Activated B cell treated with CpG ODN at 0.5 μM for 24 hours (primary cell): Measurements from ENCODE around the gene TNF. TPM values are rescaled to one million over a fixed set of nuclear protein-coding genes. Genes with fewer than 3 reads are reported as not detected.

Source experiments
- ATAC-seq: fragments of 200-7000 bp; cut with Tn5 transposase; one replicate; pipeline ENCODE4 v1.10.0; 2021; ENCODE audit warnings: low read depth, mild to moderate bottlenecking, moderate library complexity
- CTCF ChIA-PET: fragments of 350-600 bp; sonication (Branson Sonifier 250); formaldehyde crosslinking; loops from one replicate; lab custom pipeline; 2021; ENCODE audit warnings: antibody characterized with exemption; lab: Charles Lee
- POLR2A ChIA-PET: fragments of 350-600 bp; sonication (Branson Sonifier 250); formaldehyde crosslinking; loops from one replicate; lab custom pipeline; 2021; ENCODE audit warnings: antibody characterized with exemption; lab: Charles Lee
- DNase-seq: peaks from one replicate; pipeline ENCODE4 v3.0.0; 2022
- H3K27ac Mint-ChIP-seq: one replicate; pipeline ENCODE4 v1.8.0; 2020; ENCODE audit warnings: mixed read lengths
- H3K27me3 Mint-ChIP-seq: one replicate; pipeline ENCODE4 v1.8.0; 2021; ENCODE audit warnings: mixed read lengths
- H3K36me3 Mint-ChIP-seq: one replicate; pipeline ENCODE4 v1.8.0; 2021; ENCODE audit warnings: low read depth, mixed read lengths
- H3K4me1 Mint-ChIP-seq: one replicate; pipeline ENCODE4 v1.8.0; 2021; ENCODE audit warnings: mixed read lengths
- H3K4me3 Mint-ChIP-seq: one replicate; pipeline ENCODE4 v1.8.0; 2020; ENCODE audit warnings: mild to moderate bottlenecking, mixed read lengths
- H3K9me3 Mint-ChIP-seq: one replicate; pipeline ENCODE4 v1.8.0; 2020; ENCODE audit warnings: mixed read lengths
- intact Hi-C: fragments of 100-400 bp; cut with micrococcal nuclease; formaldehyde crosslinking; loops from one replicate; pipeline ENCODE4 v1.15.1; 2024
- total RNA-seq: library from RNA; stranded (reverse); gene quantifications from 2 replicates; pipeline ENCODE4 v1.2.3, GENCODE V29; 2022
- TF ChIP-seq, protein P1 (sequence below): fragments of 200-600 bp; IDR thresholded peaks from one replicate; pipeline ENCODE4 v1.8.0; 2022; ENCODE audit warnings: antibody characterized with exemption, mild to moderate bottlenecking

Gene TNF
- total RNA-seq, 1 donor from 2014 or later, result 139 TPM

DNA sequence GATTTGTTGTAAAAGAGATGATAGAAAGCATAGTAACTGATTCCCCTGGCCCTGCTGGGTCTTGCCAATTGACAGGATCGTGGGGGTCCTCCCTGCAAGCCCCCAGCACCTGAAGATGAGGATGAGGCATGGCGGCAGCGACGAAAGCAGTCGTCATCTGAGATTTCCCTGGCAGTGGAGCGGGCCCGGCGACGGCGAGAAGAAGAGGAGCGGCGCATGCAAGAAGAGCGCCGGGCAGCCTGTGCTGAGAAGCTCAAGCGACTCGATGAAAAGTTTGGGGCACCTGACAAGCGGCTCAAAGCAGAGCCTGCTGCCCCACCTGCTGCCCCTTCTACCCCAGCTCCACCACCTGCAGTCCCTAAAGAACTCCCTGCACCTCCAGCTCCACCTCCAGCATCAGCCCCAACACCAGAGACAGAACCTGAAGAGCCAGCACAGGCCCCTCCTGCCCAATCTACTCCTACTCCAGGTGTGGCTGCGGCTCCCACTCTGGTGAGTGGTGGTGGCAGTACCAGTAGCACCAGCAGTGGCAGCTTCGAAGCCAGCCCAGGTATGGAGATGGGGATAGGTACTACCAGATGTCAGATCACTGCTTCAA, 52.4 kb downstream of the TNF start:
- DNase-seq (no peak), ATAC-seq (no peak)
- ChIA-PET CTCF (no interaction called here), POLR2A (interaction anchor here (0.5 kb wide), 1 partner anchor 43 kb away, joined by 4 read pairs; no protein-coding TSS in a partner anchor)
- Mint-ChIP-seq H3K27me3 (no peaks in the 10 kb centered on the region), H3K4me3 (no peak overlapping the region), H3K27ac (no peak overlapping the region), H3K4me1 (peaks cover under 1% of the 10 kb centered on the region), H3K9me3 (no peaks in the 10 kb centered on the region), H3K36me3 (peaks cover 93% of the 10 kb centered on the region)
- intact Hi-C loops, result no loop called here
- TF ChIP-seq, protein P1, sequence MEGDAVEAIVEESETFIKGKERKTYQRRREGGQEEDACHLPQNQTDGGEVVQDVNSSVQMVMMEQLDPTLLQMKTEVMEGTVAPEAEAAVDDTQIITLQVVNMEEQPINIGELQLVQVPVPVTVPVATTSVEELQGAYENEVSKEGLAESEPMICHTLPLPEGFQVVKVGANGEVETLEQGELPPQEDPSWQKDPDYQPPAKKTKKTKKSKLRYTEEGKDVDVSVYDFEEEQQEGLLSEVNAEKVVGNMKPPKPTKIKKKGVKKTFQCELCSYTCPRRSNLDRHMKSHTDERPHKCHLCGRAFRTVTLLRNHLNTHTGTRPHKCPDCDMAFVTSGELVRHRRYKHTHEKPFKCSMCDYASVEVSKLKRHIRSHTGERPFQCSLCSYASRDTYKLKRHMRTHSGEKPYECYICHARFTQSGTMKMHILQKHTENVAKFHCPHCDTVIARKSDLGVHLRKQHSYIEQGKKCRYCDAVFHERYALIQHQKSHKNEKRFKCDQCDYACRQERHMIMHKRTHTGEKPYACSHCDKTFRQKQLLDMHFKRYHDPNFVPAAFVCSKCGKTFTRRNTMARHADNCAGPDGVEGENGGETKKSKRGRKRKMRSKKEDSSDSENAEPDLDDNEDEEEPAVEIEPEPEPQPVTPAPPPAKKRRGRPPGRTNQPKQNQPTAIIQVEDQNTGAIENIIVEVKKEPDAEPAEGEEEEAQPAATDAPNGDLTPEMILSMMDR, result no peak

Other genes with a start within 250 kb of the TNF start
- gene HLA-B, start 218.4 kb upstream of the TNF start, total RNA-seq, result 3,667 and 3,668 TPM in 2 replicates
- gene MICA, start 172.0 kb upstream of the TNF start, total RNA-seq, result 8.9 and 9.0 TPM in 2 replicates
- 17.2 and 17.6 TPM in 2 replicates for gene MICB, start 77.4 kb upstream of the TNF start, total RNA-seq
- gene MCCD1, start 46.6 kb upstream of the TNF start, total RNA-seq, result not detected in 2 replicates
- gene DDX39B, start 33.6 kb upstream of the TNF start, total RNA-seq, result 431 and 484 TPM in 2 replicates
- gene ATP6V1G2, start 29.0 kb upstream of the TNF start, total RNA-seq, result 1.9 and 3.2 TPM in 2 replicates
- gene NFKBIL1, start 28.0 kb upstream of the TNF start, total RNA-seq, result 11.7 and 16.7 TPM in 2 replicates
- 60.4 and 66.0 TPM in 2 replicates for gene LTA, start 3.3 kb upstream of the TNF start, total RNA-seq
- gene LTB, start 6.9 kb downstream of the TNF start, total RNA-seq, result 155 and 177 TPM in 2 replicates
- gene LST1, start 10.7 kb downstream of the TNF start, total RNA-seq, result 7.8 and 8.4 TPM in 2 replicates
- gene NCR3, start 17.4 kb downstream of the TNF start, total RNA-seq, result 10.0 and 11.2 TPM in 2 replicates
- gene AIF1, start 39.7 kb downstream of the TNF start, total RNA-seq, result 1.4 and 2.0 TPM in 2 replicates
- gene PRRC2A, start 45.1 kb downstream of the TNF start, total RNA-seq, result 246 and 283 TPM in 2 replicates
- 309 and 327 TPM in 2 replicates for gene BAG6, start 77.1 kb downstream of the TNF start, total RNA-seq
- gene APOM, start 80.3 kb downstream of the TNF start, total RNA-seq, result 2.2 and 2.4 TPM in 2 replicates
- gene C6orf47, start 85.2 kb downstream of the TNF start, total RNA-seq, result 29.0 and 29.3 TPM in 2 replicates
- 23.0 and 24.2 TPM in 2 replicates for gene GPANK1, start 89.4 kb downstream of the TNF start, total RNA-seq
- 190 and 191 TPM in 2 replicates for gene CSNK2B, start 90.5 kb downstream of the TNF start, total RNA-seq
- gene LY6G5B, start 94.4 kb downstream of the TNF start, total RNA-seq, result 23.2 and 33.1 TPM in 2 replicates
- 0.29 and 0.73 TPM in 2 replicates for gene LY6G5C, start 105.5 kb downstream of the TNF start, total RNA-seq
- gene ABHD16A, start 127.8 kb downstream of the TNF start, total RNA-seq, result 49.3 and 59.1 TPM in 2 replicates
- not detected in 2 replicates for gene LY6G6F, start 131.3 kb downstream of the TNF start, total RNA-seq
- gene LY6G6D, start 139.8 kb downstream of the TNF start, total RNA-seq, result not detected in 2 replicates
- not detected in 2 replicates for gene LY6G6C, start 146.2 kb downstream of the TNF start, total RNA-seq
- gene MPIG6B, start 147.8 kb downstream of the TNF start, total RNA-seq, result 0.12 TPM in 1 of 2 replicates, not detected in the other
- 30.7 and 32.5 TPM in 2 replicates for gene DDAH2, start 153.7 kb downstream of the TNF start, total RNA-seq
- gene CLIC1, start 161.0 kb downstream of the TNF start, total RNA-seq, result 374 and 397 TPM in 2 replicates
- 35.4 and 47.3 TPM in 2 replicates for gene MSH5, start 164.4 kb downstream of the TNF start, total RNA-seq
- gene SAPCD1, start 187.1 kb downstream of the TNF start, total RNA-seq, result 7.7 and 9.0 TPM in 2 replicates
- gene VWA7, start 201.8 kb downstream of the TNF start, total RNA-seq, result 1.6 and 2.9 TPM in 2 replicates
- 136 and 140 TPM in 2 replicates for gene VARS1, start 220.2 kb downstream of the TNF start, total RNA-seq
- 61.8 and 68.6 TPM in 2 replicates for gene LSM2, start 231.4 kb downstream of the TNF start, total RNA-seq
- 1.2 and 2.1 TPM in 2 replicates for gene HSPA1L, start 239.7 kb downstream of the TNF start, total RNA-seq
- gene HSPA1A, start 240.0 kb downstream of the TNF start, total RNA-seq, result 27.1 and 28.1 TPM in 2 replicates